H1 (cell line): ENCODE measurements around the gene CORO6. TPM values are rescaled to one million over a fixed set of nuclear protein-coding genes. Genes with fewer than 3 reads are reported as not detected.

Experiments
- CREB1 ChIP-seq: IDR thresholded peaks from 2 replicates; pipeline ENCODE4 v1.6.1; 2012; ENCODE audit warnings: inconsistent platforms
- NRF1 ChIP-seq: IDR thresholded peaks from 2 replicates; pipeline ENCODE4 v1.6.1; 2011; ENCODE audit warnings: mild to moderate bottlenecking, low read depth, low read length, improper control_type of control experiment
- RAD21 ChIP-seq, 2 experiments: IDR thresholded peaks in 1 of 2; conservative IDR thresholded peaks in 1 of 2; 2 replicates each; pipeline ENCODE4 v1.6.1; 2011; ENCODE audit warnings: low read depth in 2 of 2, low read length in 2 of 2, improper control_type of control experiment in 1 of 2, inconsistent platforms in 1 of 2, mild to moderate bottlenecking in 1 of 2, moderate library complexity in 1 of 2
- SIN3A ChIP-seq, 2 experiments: IDR thresholded peaks in 1 of 2; conservative IDR thresholded peaks in 1 of 2; 2 replicates each; pipeline ENCODE4 v1.6.1; 2011 to 2012; ENCODE audit warnings: low read length in 2 of 2, improper control_type of control experiment in 1 of 2, low read depth in 1 of 2, mild to moderate bottlenecking in 1 of 2
- SP1 ChIP-seq: IDR thresholded peaks from 2 replicates; pipeline ENCODE4 v1.6.1; 2011; ENCODE audit warnings: low read depth, low read length
- polyA plus RNA-seq, 7 experiments: library from polyadenylated mRNA; depleted of rRNA in 3 of 7; stranded (reverse) in 5 of 7; unstranded in 2 of 7; fragments of >200 nt in 5 of 7; fragments of 200-250 nt in 2 of 7; gene quantifications; 1 replicate in 5 of 7; 2 replicates in 1 of 7; 4 replicates in 1 of 7; pipeline versions ENCODE4 v1.2.1 to v1.2.3, GENCODE V29; 2011 to 2013; ENCODE audit warnings: missing spikeins in 2 of 7, mixed read lengths in 2 of 7
- total RNA-seq: library from RNA; stranded (reverse); fragmentation: NEBNext Ultra II Directional; extraction: Animal tissue kit (Norgen Biotek cat#: 25700); gene quantifications from 2 replicates; pipeline ENCODE4 v1.2.1, GENCODE V29; 2021
- TF ChIP-seq, protein P1 (sequence below): IDR thresholded peaks from 2 replicates; pipeline ENCODE4 v1.6.1; 2012; ENCODE audit warnings: inconsistent platforms
- TF ChIP-seq, protein P2 (sequence below): IDR thresholded peaks from 2 replicates; pipeline ENCODE4 v1.6.1; 2012; ENCODE audit warnings: inconsistent platforms
- TF ChIP-seq, protein P3 (sequence below): fragments of 300-600 bp; sonication (generic); IDR thresholded peaks from 2 replicates; pipeline ENCODE4 v1.7.1; 2012; ENCODE audit warnings: low read length, moderate library complexity, mild to moderate bottlenecking, inconsistent platforms; ENCODE audit not compliant: insufficient replicate concordance

The CORO6 gene
- total and polyA plus RNA-seq, 2 of the 8 experiments (the other 6 are each of a cell fraction or from before 2014, with no cell fraction given), result 2.5 to 8.6 TPM

DNA sequence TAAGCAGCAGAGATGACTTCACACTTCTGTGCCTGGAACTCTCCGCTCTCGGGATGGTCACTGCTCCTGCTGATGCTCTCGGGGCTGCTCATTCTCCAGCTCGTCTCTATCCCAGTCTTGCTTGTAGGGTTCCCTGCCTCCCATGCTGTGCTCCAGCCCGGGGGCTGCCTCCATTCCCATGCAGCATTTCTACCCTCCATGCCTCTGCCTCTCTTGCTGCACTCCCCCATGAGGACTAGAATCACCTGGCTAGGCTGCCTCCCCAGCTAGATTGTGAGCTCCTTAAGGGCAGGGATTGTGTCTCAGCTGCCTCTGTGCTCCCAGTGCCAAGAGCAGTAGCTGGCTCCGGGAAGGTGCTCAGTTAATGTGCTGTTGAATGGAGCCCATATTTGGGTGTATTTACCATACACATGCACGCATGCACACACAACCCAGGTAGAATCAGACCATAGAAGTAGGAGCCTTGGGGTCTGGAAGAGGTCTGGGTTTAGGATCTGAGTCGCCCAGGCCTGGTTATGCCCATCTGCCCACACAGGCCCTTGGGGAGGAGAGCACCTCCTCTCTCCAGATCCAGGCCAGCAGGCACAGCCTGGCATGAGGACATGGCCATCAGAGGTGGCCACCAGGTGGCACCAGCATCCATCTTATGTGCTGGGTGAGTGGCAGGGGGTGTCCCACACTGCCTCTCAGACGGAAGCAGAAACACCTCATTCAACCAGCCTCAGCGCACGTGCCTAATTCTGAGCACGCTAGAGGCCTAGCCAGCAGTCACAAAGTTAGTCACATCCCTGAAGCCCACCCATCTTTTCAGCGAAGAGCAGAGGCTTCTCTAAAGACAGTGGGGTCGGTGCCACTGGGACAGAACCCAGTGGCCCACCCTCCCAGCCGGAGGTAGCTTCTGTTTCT is 42.6 kb downstream of the CORO6 start (continued):
- no peak for TF ChIP-seq NRF1
- no peak for TF ChIP-seq SP1
- TF ChIP-seq SIN3A (conservative IDR thresholded peaks at IDR 0.05 in 1 of 2, IDR thresholded peaks at IDR 0.05 in 1 of 2; ENCODE audit: low read depth in 1 of 2, low read length in 2 of 2), result peak; percentile 67 to 82; a peak in 2 of 4 replicates
- TF ChIP-seq RAD21 (IDR thresholded peaks at IDR 0.05 in 1 of 2, conservative IDR thresholded peaks at IDR 0.05 in 1 of 2; ENCODE audit: low read depth in 2 of 2, low read length in 2 of 2), result peak; percentile 94 to 95
- TF ChIP-seq, protein P1, sequence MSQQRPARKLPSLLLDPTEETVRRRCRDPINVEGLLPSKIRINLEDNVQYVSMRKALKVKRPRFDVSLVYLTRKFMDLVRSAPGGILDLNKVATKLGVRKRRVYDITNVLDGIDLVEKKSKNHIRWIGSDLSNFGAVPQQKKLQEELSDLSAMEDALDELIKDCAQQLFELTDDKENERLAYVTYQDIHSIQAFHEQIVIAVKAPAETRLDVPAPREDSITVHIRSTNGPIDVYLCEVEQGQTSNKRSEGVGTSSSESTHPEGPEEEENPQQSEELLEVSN, result peak; percentile 92
- peak; percentile 47; the same call in 1 of the 2 replicates for TF ChIP-seq CREB1
- TF ChIP-seq, protein P2, sequence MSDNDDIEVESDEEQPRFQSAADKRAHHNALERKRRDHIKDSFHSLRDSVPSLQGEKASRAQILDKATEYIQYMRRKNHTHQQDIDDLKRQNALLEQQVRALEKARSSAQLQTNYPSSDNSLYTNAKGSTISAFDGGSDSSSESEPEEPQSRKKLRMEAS, result peak; percentile 97
- TF ChIP-seq, protein P3, sequence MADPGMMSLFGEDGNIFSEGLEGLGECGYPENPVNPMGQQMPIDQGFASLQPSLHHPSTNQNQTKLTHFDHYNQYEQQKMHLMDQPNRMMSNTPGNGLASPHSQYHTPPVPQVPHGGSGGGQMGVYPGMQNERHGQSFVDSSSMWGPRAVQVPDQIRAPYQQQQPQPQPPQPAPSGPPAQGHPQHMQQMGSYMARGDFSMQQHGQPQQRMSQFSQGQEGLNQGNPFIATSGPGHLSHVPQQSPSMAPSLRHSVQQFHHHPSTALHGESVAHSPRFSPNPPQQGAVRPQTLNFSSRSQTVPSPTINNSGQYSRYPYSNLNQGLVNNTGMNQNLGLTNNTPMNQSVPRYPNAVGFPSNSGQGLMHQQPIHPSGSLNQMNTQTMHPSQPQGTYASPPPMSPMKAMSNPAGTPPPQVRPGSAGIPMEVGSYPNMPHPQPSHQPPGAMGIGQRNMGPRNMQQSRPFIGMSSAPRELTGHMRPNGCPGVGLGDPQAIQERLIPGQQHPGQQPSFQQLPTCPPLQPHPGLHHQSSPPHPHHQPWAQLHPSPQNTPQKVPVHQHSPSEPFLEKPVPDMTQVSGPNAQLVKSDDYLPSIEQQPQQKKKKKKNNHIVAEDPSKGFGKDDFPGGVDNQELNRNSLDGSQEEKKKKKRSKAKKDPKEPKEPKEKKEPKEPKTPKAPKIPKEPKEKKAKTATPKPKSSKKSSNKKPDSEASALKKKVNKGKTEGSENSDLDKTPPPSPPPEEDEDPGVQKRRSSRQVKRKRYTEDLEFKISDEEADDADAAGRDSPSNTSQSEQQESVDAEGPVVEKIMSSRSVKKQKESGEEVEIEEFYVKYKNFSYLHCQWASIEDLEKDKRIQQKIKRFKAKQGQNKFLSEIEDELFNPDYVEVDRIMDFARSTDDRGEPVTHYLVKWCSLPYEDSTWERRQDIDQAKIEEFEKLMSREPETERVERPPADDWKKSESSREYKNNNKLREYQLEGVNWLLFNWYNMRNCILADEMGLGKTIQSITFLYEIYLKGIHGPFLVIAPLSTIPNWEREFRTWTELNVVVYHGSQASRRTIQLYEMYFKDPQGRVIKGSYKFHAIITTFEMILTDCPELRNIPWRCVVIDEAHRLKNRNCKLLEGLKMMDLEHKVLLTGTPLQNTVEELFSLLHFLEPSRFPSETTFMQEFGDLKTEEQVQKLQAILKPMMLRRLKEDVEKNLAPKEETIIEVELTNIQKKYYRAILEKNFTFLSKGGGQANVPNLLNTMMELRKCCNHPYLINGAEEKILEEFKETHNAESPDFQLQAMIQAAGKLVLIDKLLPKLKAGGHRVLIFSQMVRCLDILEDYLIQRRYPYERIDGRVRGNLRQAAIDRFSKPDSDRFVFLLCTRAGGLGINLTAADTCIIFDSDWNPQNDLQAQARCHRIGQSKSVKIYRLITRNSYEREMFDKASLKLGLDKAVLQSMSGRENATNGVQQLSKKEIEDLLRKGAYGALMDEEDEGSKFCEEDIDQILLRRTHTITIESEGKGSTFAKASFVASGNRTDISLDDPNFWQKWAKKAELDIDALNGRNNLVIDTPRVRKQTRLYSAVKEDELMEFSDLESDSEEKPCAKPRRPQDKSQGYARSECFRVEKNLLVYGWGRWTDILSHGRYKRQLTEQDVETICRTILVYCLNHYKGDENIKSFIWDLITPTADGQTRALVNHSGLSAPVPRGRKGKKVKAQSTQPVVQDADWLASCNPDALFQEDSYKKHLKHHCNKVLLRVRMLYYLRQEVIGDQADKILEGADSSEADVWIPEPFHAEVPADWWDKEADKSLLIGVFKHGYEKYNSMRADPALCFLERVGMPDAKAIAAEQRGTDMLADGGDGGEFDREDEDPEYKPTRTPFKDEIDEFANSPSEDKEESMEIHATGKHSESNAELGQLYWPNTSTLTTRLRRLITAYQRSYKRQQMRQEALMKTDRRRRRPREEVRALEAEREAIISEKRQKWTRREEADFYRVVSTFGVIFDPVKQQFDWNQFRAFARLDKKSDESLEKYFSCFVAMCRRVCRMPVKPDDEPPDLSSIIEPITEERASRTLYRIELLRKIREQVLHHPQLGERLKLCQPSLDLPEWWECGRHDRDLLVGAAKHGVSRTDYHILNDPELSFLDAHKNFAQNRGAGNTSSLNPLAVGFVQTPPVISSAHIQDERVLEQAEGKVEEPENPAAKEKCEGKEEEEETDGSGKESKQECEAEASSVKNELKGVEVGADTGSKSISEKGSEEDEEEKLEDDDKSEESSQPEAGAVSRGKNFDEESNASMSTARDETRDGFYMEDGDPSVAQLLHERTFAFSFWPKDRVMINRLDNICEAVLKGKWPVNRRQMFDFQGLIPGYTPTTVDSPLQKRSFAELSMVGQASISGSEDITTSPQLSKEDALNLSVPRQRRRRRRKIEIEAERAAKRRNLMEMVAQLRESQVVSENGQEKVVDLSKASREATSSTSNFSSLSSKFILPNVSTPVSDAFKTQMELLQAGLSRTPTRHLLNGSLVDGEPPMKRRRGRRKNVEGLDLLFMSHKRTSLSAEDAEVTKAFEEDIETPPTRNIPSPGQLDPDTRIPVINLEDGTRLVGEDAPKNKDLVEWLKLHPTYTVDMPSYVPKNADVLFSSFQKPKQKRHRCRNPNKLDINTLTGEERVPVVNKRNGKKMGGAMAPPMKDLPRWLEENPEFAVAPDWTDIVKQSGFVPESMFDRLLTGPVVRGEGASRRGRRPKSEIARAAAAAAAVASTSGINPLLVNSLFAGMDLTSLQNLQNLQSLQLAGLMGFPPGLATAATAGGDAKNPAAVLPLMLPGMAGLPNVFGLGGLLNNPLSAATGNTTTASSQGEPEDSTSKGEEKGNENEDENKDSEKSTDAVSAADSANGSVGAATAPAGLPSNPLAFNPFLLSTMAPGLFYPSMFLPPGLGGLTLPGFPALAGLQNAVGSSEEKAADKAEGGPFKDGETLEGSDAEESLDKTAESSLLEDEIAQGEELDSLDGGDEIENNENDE, result no peak
